HepG2 (cell line): ENCODE measurements around the gene ADAM8. TPM values are rescaled to one million over a fixed set of nuclear protein-coding genes. Genes with fewer than 3 reads are reported as not detected.
A peak's percentile ranks its signal among the peaks of the same experiment; 100 is the strongest.

Experiments used
- ATAC-seq: fragments of 200-7000 bp; cut with Tn5 transposase; 3 replicates; pipeline ENCODE4 v1.9.1; 2020; ENCODE audit warnings: mild to moderate bottlenecking, moderate library complexity
- BruUV-seq: library from RNA; stranded (reverse); fragments of 400-500 nt; replicated peaks from 2 replicates; lab custom pipeline; 2021; lab: Mats Ljungman, UMichigan
- CTCF ChIA-PET: fragments of 300-600 bp; formaldehyde crosslinking; extraction: SDS; loops from one replicate; lab custom pipeline; 2021; ENCODE audit warnings: low total read pairs, inconsistent platforms, low intra/inter-chr PET ratio; lab: Yijun Ruan, JAX
- POLR2A ChIA-PET: fragments of 350-600 bp; sonication (Branson Sonifier 250); formaldehyde crosslinking; loops from one replicate; lab custom pipeline; 2020; ENCODE audit warnings: antibody characterized with exemption, inconsistent platforms; lab: Yijun Ruan, JAX
- DNase-seq: peaks from one replicate; pipeline ENCODE4 v3.0.0-alpha.2; 2015; ENCODE audit warnings: low spot score
- FAIRE-seq: peaks from 3 replicates; lab custom pipeline; 2011; peaks lifted over from hg19 to GRCh38; lab: Jason Lieb, UNC
- H2AFZ ChIP-seq: one replicate; pipeline ENCODE4 v1.6.1; 2011; ENCODE audit warnings: low read length, inconsistent platforms
- H3K27ac ChIP-seq: fragments of 300-600 bp; 3 replicates; pipeline ENCODE4 v1.8.0; 2011; ENCODE audit warnings: mixed run types, mild to moderate bottlenecking, mixed read lengths, low read length, inconsistent platforms; ENCODE audit not compliant: insufficient read depth; ENCODE audit errors: extremely low read length
- H3K27me3 ChIP-seq, 2 experiments: fragments of 200-600 bp in 1 of 2; 2 replicates in 1 of 2; 3 replicates in 1 of 2; pipeline versions ENCODE4 v1.6.0 to v1.8.0; 2011; ENCODE audit warnings: low read length in 2 of 2, mild to moderate bottlenecking in 2 of 2, moderate library complexity in 2 of 2, inconsistent platforms in 1 of 2; ENCODE audit not compliant: insufficient read depth in 2 of 2, control insufficient read depth in 1 of 2
- H3K36me3 ChIP-seq, 2 experiments: fragments of 200-600 bp in 1 of 2; replicated peaks in 1 of 2; 2 replicates in 1 of 2; 3 replicates in 1 of 2; pipeline versions ENCODE4 v1.5.1 to v1.8.0; 2011; ENCODE audit warnings: low read length in 2 of 2, inconsistent platforms in 1 of 2; ENCODE audit not compliant: insufficient read depth in 2 of 2, control insufficient read depth in 1 of 2
- H3K4me1 ChIP-seq: 2 replicates; pipeline ENCODE4 v1.5.1; 2012; ENCODE audit warnings: low read length, inconsistent platforms; ENCODE audit not compliant: insufficient read depth
- H3K4me2 ChIP-seq: 2 replicates; pipeline ENCODE4 v1.6.0; 2011; ENCODE audit warnings: low read depth, low read length, inconsistent platforms
- H3K4me3 ChIP-seq, 3 experiments: fragments of 200-600 bp in 1 of 3; sonication (generic), shearing (Covaris generic) in 1 of 3; replicated peaks in 1 of 3; 2 replicates each; pipeline ENCODE4 v1.5.1; 2011 to 2016; ENCODE audit warnings: low read length in 3 of 3, inconsistent platforms in 2 of 3, low read depth in 2 of 3, mild to moderate bottlenecking in 2 of 3, control low read depth in 1 of 3, mixed read lengths in 1 of 3; ENCODE audit not compliant: insufficient read depth in 1 of 3
- H3K79me2 ChIP-seq: one replicate; pipeline ENCODE4 v1.6.1; 2011; ENCODE audit warnings: low read length, inconsistent platforms; ENCODE audit not compliant: insufficient read depth
- H3K9ac ChIP-seq: 2 replicates; pipeline ENCODE4 v1.6.0; 2011; ENCODE audit warnings: mild to moderate bottlenecking, low read depth, low read length, inconsistent platforms; ENCODE audit not compliant: insufficient read depth
- H3K9me3 ChIP-seq: 2 replicates; pipeline ENCODE4 v1.5.1; 2012; ENCODE audit warnings: mild to moderate bottlenecking, low read length
- H4K20me1 ChIP-seq: 2 replicates; pipeline ENCODE4 v1.6.0; 2011; ENCODE audit warnings: inconsistent platforms, mild to moderate bottlenecking, low read length, moderate library complexity; ENCODE audit not compliant: insufficient read depth
- AGO2 ChIP-seq: fragments of 200-400 bp; formaldehyde crosslinking; optimal IDR thresholded peaks from 2 replicates; pipeline ENCODE3; 2017; ENCODE audit warnings: mild to moderate bottlenecking, low read depth, low read length, moderate library complexity
- ATF6 ChIP-seq: sonication (generic); formaldehyde crosslinking; conservative IDR thresholded peaks from 2 replicates; pipeline ENCODE4 v1.4.0; 2020; ENCODE audit warnings: missing genetic modification reagents
- BRF2 ChIP-seq: sonication (generic); formaldehyde crosslinking; IDR thresholded peaks from 2 replicates; pipeline ENCODE4 v1.8.1; 2022; ENCODE audit warnings: mild to moderate bottlenecking, missing genetic modification reagents
- CEBPB ChIP-seq: IDR thresholded peaks from 2 replicates; pipeline ENCODE4 v1.6.1; 2011; ENCODE audit warnings: low read depth, low read length, improper control_type of control experiment, borderline replicate concordance
- CREB3 ChIP-seq: sonication (generic); formaldehyde crosslinking; IDR thresholded peaks from 2 replicates; pipeline ENCODE4 v1.5.0; 2020; ENCODE audit warnings: missing genetic modification reagents
- GABPA ChIP-seq, 2 experiments: IDR thresholded peaks; 2 replicates each; pipeline ENCODE4 v1.6.1; 2011 to 2016; ENCODE audit warnings: low read depth in 2 of 2, low read length in 1 of 2, missing biosample characterization in 1 of 2, missing genetic modification characterization in 1 of 2
- PATZ1 ChIP-seq: sonication (generic); formaldehyde crosslinking; IDR thresholded peaks from 2 replicates; pipeline ENCODE4 v1.4.0; 2020; ENCODE audit warnings: missing genetic modification reagents
- PLRG1 ChIP-seq: fragments of 450-650 bp; conservative IDR thresholded peaks from 2 replicates; pipeline ENCODE4 v1.6.1; 2016
- U2AF2 ChIP-seq: fragments of 200-400 bp; formaldehyde crosslinking; IDR thresholded peaks from 2 replicates; pipeline ENCODE4 v1.6.1; 2017; ENCODE audit warnings: low read depth, mild to moderate bottlenecking, low read length
- ZNF337 ChIP-seq: sonication (generic); formaldehyde crosslinking; IDR thresholded peaks from 2 replicates; pipeline ENCODE4 v1.5.1; 2020; ENCODE audit warnings: missing genetic modification reagents, low read depth, mild to moderate bottlenecking, borderline replicate concordance
- ZNF547 ChIP-seq: sonication (generic); formaldehyde crosslinking; IDR thresholded peaks from 2 replicates; pipeline ENCODE4 v1.5.1; 2020; ENCODE audit warnings: mild to moderate bottlenecking, missing genetic modification reagents
- ZNF784 ChIP-seq: sonication (generic); formaldehyde crosslinking; IDR thresholded peaks from 2 replicates; pipeline ENCODE4 v1.5.1; 2020; ENCODE audit warnings: missing genetic modification reagents, mild to moderate bottlenecking, borderline replicate concordance
- ZSCAN22 ChIP-seq: sonication (generic); formaldehyde crosslinking; IDR thresholded peaks from 2 replicates; pipeline ENCODE4 v1.4.0; 2020; ENCODE audit warnings: mild to moderate bottlenecking, missing genetic modification reagents
- ZSCAN25 ChIP-seq: sonication (generic); formaldehyde crosslinking; IDR thresholded peaks from 2 replicates; pipeline ENCODE4 v1.8.0; 2022; ENCODE audit warnings: mild to moderate bottlenecking, missing genetic modification reagents
- WGBS: methylation state at CpG from one replicate; pipeline ENCODE4 v1.1.6; 2017; ENCODE audit warnings: low lambda C conversion rate; 5-methylcytosine and 5-hydroxymethylcytosine counted together
- in situ Hi-C: cut with HindIII; loops from 2 replicates; pipeline ENCODE4 v1.10.0; 2017; ENCODE audit warnings: low pct_unique_long_range_greater_than_20kb; ENCODE audit not compliant: extremely low pct_ligation_motif_present
- intact Hi-C: fragments of 100-400 bp; cut with micrococcal nuclease; formaldehyde crosslinking; loops from one replicate; pipeline ENCODE4 v1.10.0; 2022; ENCODE audit not compliant: unreplicated experiment
- polyA plus RNA-seq, 8 experiments: library from polyadenylated mRNA; depleted of rRNA in 3 of 8; stranded (reverse) in 7 of 8; unstranded in 1 of 8; fragments of >200 nt; fragmentation: Illumina TruSeq in 4 of 8; extraction: Trizol in 4 of 8; gene quantifications; 2 replicates each; pipeline versions ENCODE4 v1.2.1 to v1.2.3, GENCODE V29; 2011 to 2016; ENCODE audit warnings: low read depth in 4 of 8, missing spikeins in 1 of 8, mixed read lengths in 1 of 8; ENCODE audit not compliant: insufficient read depth in 1 of 8
- total RNA-seq, 5 experiments: library from RNA; depleted of rRNA; stranded (reverse); fragments of >200 nt; fragmentation: Illumina TruSeq; extraction: Trizol; gene quantifications; 2 replicates each; pipeline ENCODE4 v1.2.3, GENCODE V29; 2016; ENCODE audit warnings: low read depth in 1 of 5

ADAM8 gene
- total and polyA plus RNA-seq, 2 of the 13 experiments (the other 11 are each of a cell fraction or from before 2014, with no cell fraction given) = 0.24 to 0.93 TPM

GRCh38 chr10:133260895-133261725 lies 15.6 kb downstream of the ADAM8 start (continued):
- TF ChIP-seq ZSCAN25 (CRISPR knock-in tag) = no peak
- TF ChIP-seq CEBPB = no peak
- TF ChIP-seq AGO2 = peak; percentile 78
- no peak for TF ChIP-seq ZNF547 (CRISPR knock-in tag)
- TF ChIP-seq ZSCAN22 (CRISPR knock-in tag) = no peak
- TF ChIP-seq PATZ1 (CRISPR knock-in tag) = 0 out of 2 replicates have a peak, but pooled peaks have one; percentile 7

- H2AFZ ChIP-seq = no peak overlapping the region
- no peaks in the 10 kb centered on the region for H4K20me1 ChIP-seq
- H3K9ac ChIP-seq = no peak overlapping the region
- H3K27me3 ChIP-seq = peaks cover 14 to 53% of the 10 kb centered on the region in 2 experiments
- H3K4me1 ChIP-seq = peaks cover 35% of the 10 kb centered on the region
- ATAC-seq = no peak
- in situ Hi-C loops = no loop called here
- 20% methylated on average over 10 of the region's 12 CpGs for WGBS
- POLR2A ChIA-PET = no interaction called here
- H3K9me3 ChIP-seq = no peaks in the 10 kb centered on the region
- no peak overlapping the region for H3K4me3 ChIP-seq
- no peak for DNase-seq
- intact Hi-C loops = no loop called here
- TF ChIP-seq PLRG1 (no peak), ZNF337 (CRISPR knock-in tag) (no peak), U2AF2 (no peak), CREB3 (CRISPR knock-in tag) (no peak), GABPA (IDR thresholded peaks at IDR 0.05; ENCODE audit: low read depth, low read length) (no peak), GABPA (CRISPR knock-in tag; IDR thresholded peaks at IDR 0.05; ENCODE audit: low read depth) (peak; percentile 3; the same call in 1 of the 2 replicates), ZNF784 (CRISPR knock-in tag) (no peak), BRF2 (no peak), ATF6 (CRISPR knock-in tag) (no peak)
- H3K79me2 ChIP-seq = no peaks in the 10 kb centered on the region
- H3K27ac ChIP-seq = no peak overlapping the region
- 0 out of 2 replicates have a peak overlapping the region, but pooled peaks have one; percentile 7 for H3K4me2 ChIP-seq
- no peak for FAIRE-seq
- no TSS peak for BruUV-seq
- CTCF ChIA-PET = no interaction called here
- H3K36me3 ChIP-seq = no peaks in the 10 kb centered on the region
These were observed 17.1 kb downstream of the ADAM8 start for GRCh38 chr10:133259602-133259989.
